Neuron (in vitro differentiated cells): ENCODE measurements around the gene PKIG.

ENCODE experiments used
- H2AFZ ChIP-seq: one replicate; pipeline ENCODE4 v1.6.1; 2013; ENCODE audit warnings: low read depth, mild to moderate bottlenecking, inconsistent platforms, low read length, moderate library complexity
- H3K27me3 ChIP-seq: one replicate; pipeline ENCODE4 v1.6.1; 2013; ENCODE audit warnings: low read length; ENCODE audit not compliant: insufficient read depth
- H3K36me3 ChIP-seq: one replicate; pipeline ENCODE4 v1.6.1; 2013; ENCODE audit warnings: low read length; ENCODE audit not compliant: insufficient read depth
- H3K4me1 ChIP-seq: one replicate; pipeline ENCODE4 v1.6.1; 2013; ENCODE audit warnings: low read length; ENCODE audit not compliant: insufficient read depth
- H3K4me3 ChIP-seq: 2 replicates; pipeline ENCODE4 v1.5.1; 2013; ENCODE audit warnings: mild to moderate bottlenecking, low read length, moderate library complexity
- H3K9me3 ChIP-seq: one replicate; pipeline ENCODE4 v1.6.1; 2013; ENCODE audit warnings: low read length

PKIG gene

DNA sequence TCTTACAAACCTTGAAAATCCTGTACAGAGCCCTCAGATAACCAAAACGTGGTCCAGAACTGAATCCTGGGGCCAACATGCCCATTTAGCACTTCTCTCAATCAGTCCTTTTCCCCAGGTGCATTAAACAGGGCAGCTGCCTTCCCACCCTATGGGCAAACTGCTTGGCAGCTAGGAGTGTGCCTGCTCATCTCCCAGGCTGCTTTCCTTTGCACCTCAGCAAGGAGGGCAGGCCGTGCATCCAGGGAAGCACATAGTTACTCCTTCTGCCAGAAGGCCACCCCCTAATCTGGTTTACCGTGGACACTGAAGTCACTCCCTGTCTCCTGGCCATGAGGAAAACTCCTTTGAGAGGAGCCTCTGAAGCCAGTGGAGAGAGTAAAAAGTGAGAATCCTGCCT is 10.0 kb downstream of the PKIG start:
- H3K9me3 ChIP-seq, result no peaks in the 10 kb centered on the region
- H2AFZ ChIP-seq, result no peak overlapping the region
- peaks cover 2% of the 10 kb centered on the region for H3K4me1 ChIP-seq
- H3K4me3 ChIP-seq, result no peak overlapping the region
- H3K36me3 ChIP-seq, result peaks cover 15% of the 10 kb centered on the region
- H3K27me3 ChIP-seq, result no peaks in the 10 kb centered on the region

DNA sequence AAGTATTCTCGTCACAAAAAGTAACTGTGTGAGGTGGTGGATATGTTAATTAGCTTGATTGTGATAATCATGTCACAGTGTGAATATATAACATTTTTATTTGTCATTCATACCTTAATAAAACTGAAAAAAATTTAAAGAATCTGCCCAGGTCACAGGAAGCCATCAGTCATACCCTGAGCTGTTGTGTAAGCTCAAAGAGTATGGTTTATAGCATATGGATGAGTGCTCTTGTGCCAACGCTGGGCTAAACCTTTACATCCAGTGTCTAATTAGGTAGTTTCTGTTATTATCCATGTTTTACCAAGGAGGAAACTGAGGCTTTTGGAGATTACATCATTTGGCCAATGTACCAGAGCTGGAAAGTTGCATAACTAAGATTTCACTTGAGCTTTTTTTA is 11.4 kb downstream of the PKIG start:
- no peaks in the 10 kb centered on the region for H3K27me3 ChIP-seq

DNA sequence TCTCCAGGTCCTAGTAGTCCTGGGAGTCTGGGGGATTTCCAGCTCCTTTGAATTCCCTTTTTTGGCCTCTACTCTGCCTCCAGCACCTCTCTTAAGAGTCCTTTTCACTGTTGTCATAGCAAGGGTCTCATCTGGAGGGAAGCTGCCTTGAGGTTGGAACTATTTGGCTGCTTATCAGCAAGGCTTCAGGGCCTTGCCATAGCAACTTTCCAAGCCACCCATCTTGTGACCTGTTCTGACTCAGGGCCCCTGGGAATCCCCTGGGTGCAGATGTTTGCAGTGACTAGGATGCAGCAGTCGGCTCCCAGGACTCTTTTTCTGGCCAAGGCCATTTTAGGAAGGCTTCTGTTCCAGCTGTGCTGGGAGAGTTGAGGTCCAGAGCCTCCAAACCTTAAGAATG is 12.4 kb downstream of the PKIG start:
- Histone ChIP-seq H3K4me3 (no peak overlapping the region), H3K36me3 (peaks cover 15% of the 10 kb centered on the region), H3K27me3 (no peaks in the 10 kb centered on the region), H2AFZ (no peak overlapping the region), H3K9me3 (no peaks in the 10 kb centered on the region), H3K4me1 (peaks cover 4% of the 10 kb centered on the region)

More for the DNA sequence above, 11.4 kb downstream of the PKIG start:
- H3K36me3 ChIP-seq, result peaks cover 15% of the 10 kb centered on the region
- H3K9me3 ChIP-seq, result no peaks in the 10 kb centered on the region
- no peak overlapping the region for H2AFZ ChIP-seq
- peaks cover 4% of the 10 kb centered on the region for H3K4me1 ChIP-seq
- H3K4me3 ChIP-seq, result no peak overlapping the region

- Histone ChIP-seq H3K4me1 (peaks cover 4% of the 10 kb centered on the region), H3K9me3 (no peaks in the 10 kb centered on the region), H2AFZ (no peak overlapping the region), H3K36me3 (peaks cover 14% of the 10 kb centered on the region), H3K4me3 (no peak overlapping the region), H3K27me3 (no peaks in the 10 kb centered on the region)
Measured at GRCh38 chr20:44596010-44596409, 13.6 kb downstream of the PKIG start.

DNA sequence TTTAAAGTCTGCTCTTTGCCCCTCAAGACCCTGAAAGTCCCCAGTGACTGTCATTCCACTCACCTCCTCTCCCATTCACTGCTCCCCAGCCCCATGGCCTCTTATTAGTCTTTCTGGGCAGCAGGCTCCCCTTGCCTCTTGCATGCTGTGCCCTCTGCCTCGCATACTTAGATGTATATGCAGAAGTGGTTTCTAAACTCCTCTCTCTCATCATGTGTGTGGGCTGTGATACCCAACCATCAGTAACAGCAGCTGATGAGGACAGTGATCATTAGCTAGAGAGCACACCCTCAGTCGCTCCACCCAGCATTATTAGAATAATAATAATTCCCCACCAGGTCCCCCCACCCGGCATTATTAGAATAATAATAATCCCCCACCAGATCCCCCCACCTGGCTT is 14.5 kb downstream of the PKIG start:
- no peaks in the 10 kb centered on the region for H3K9me3 ChIP-seq
- no peaks in the 10 kb centered on the region for H3K27me3 ChIP-seq
- H2AFZ ChIP-seq, result no peak overlapping the region
- peaks cover 4% of the 10 kb centered on the region for H3K4me1 ChIP-seq
- H3K4me3 ChIP-seq, result no peak overlapping the region
- peaks cover 6% of the 10 kb centered on the region for H3K36me3 ChIP-seq

GRCh38 chr20:44597516-44597915 is 15.1 kb downstream of the PKIG start:
- H2AFZ ChIP-seq, result no peak overlapping the region
- H3K36me3 ChIP-seq, result peaks cover under 1% of the 10 kb centered on the region
- H3K4me1 ChIP-seq, result peaks cover 4% of the 10 kb centered on the region
- H3K4me3 ChIP-seq, result no peak overlapping the region
- H3K27me3 ChIP-seq, result no peaks in the 10 kb centered on the region
- H3K9me3 ChIP-seq, result no peaks in the 10 kb centered on the region

GRCh38 chr20:44597930-44598329 is 15.6 kb downstream of the PKIG start:
- H3K4me1 ChIP-seq, result peaks cover 4% of the 10 kb centered on the region
- H2AFZ ChIP-seq, result no peak overlapping the region
- no peaks in the 10 kb centered on the region for H3K9me3 ChIP-seq
- no peaks in the 10 kb centered on the region for H3K27me3 ChIP-seq
- H3K4me3 ChIP-seq, result no peak overlapping the region
- no peaks in the 10 kb centered on the region for H3K36me3 ChIP-seq

- Histone ChIP-seq H3K27me3 (no peaks in the 10 kb centered on the region), H2AFZ (no peak overlapping the region), H3K9me3 (no peaks in the 10 kb centered on the region), H3K36me3 (no peaks in the 10 kb centered on the region), H3K4me3 (no peak overlapping the region), H3K4me1 (peaks cover 3% of the 10 kb centered on the region)
Measured at GRCh38 chr20:44598423-44599305, 16.3 kb downstream of the PKIG start.

- H2AFZ ChIP-seq, result no peak overlapping the region
- peaks cover 3% of the 10 kb centered on the region for H3K4me1 ChIP-seq
- no peaks in the 10 kb centered on the region for H3K9me3 ChIP-seq
- no peaks in the 10 kb centered on the region for H3K36me3 ChIP-seq
- H3K4me3 ChIP-seq, result no peak overlapping the region
- H3K27me3 ChIP-seq, result no peaks in the 10 kb centered on the region
Measured at GRCh38 chr20:44599715-44600114, 17.3 kb downstream of the PKIG start.

DNA sequence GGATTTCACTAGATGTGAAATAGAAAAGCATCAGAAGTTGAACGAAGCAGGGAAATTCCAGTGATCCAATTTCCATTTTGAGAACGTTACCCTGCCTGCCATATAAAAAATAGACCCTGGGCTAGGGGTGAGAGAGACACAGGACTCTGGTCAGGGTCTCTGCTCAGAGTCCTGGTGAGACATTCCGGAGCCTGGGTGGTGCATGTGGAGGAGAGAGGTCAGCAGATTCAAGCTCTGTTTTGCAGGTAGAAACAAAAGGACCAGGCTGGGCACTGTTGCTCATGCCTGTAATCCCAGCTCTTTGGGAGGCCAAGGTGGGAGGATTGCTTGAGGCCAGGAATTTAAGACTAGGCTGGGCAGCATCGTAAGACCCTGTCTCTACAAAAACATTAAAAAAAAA is 17.9 kb downstream of the PKIG start:
- no peak overlapping the region for H3K4me3 ChIP-seq

GRCh38 chr20:44600758-44601201 is 18.4 kb downstream of the PKIG start:
- Histone ChIP-seq H3K27me3 (no peaks in the 10 kb centered on the region), H3K4me3 (no peak overlapping the region), H2AFZ (no peak overlapping the region), H3K4me1 (peaks cover 3% of the 10 kb centered on the region), H3K9me3 (no peaks in the 10 kb centered on the region), H3K36me3 (no peaks in the 10 kb centered on the region)

More for the DNA sequence above, 17.9 kb downstream of the PKIG start:
- Histone ChIP-seq H3K27me3 (no peaks in the 10 kb centered on the region), H2AFZ (no peak overlapping the region), H3K9me3 (no peaks in the 10 kb centered on the region), H3K4me1 (peaks cover 3% of the 10 kb centered on the region), H3K36me3 (no peaks in the 10 kb centered on the region)

- H3K36me3 ChIP-seq, result no peaks in the 10 kb centered on the region
- no peaks in the 10 kb centered on the region for H3K9me3 ChIP-seq
- H3K4me1 ChIP-seq, result peaks cover 3% of the 10 kb centered on the region
- H3K4me3 ChIP-seq, result no peak overlapping the region
- no peak overlapping the region for H2AFZ ChIP-seq
- H3K27me3 ChIP-seq, result no peaks in the 10 kb centered on the region
Measured at GRCh38 chr20:44601236-44601671, 18.9 kb downstream of the PKIG start.

DNA sequence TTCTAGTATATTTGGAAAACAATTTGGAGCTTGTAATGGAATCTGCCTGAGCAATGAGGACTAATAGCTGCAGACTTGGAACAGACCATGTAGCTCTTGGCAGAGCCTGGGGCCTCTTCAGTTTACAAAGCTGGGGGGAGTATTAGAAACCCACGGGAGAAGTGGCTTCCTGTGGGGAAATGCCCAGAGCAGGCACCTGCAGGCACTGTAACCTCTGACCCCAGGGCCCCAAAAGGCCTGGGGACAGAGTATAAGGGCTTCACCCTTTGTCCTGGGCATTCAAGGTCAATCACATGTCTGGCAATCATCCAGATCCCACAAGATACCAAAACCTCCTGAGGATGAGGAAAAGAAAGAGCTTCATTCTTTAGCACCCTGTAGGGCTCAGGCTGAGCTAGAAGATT is 19.4 kb downstream of the PKIG start:
- no peaks in the 10 kb centered on the region for H3K36me3 ChIP-seq
- peaks cover 3% of the 10 kb centered on the region for H3K4me1 ChIP-seq
- no peak overlapping the region for H3K4me3 ChIP-seq
- no peaks in the 10 kb centered on the region for H3K9me3 ChIP-seq
- H2AFZ ChIP-seq, result no peak overlapping the region
- H3K27me3 ChIP-seq, result no peaks in the 10 kb centered on the region
